AG04450 (cell line): ENCODE results near the gene PTCD1. TPM values are rescaled to one million over a fixed set of nuclear protein-coding genes. Genes with fewer than 3 reads are reported as not detected.

Source experiments
- CTCF ChIA-PET: fragments of 300-600, 350-600 bp; formaldehyde crosslinking; extraction: SDS; loops from one replicate; lab custom pipeline; 2022; ENCODE audit warnings: antibody characterized with exemption, inconsistent platforms; lab: Charles Lee
- POLR2A ChIA-PET: fragments of 350-600 bp; formaldehyde crosslinking; extraction: SDS; loops from one replicate; lab custom pipeline; 2021; ENCODE audit warnings: antibody characterized with exemption, inconsistent platforms; lab: Yijun Ruan, JAX
- DNase-seq: peaks from one replicate; pipeline ENCODE4 v3.0.0-alpha.2; 2011; ENCODE audit warnings: low read depth, low spot score
- H3K27ac ChIP-seq: one replicate; pipeline ENCODE4 v1.5.1; 2012; ENCODE audit warnings: low read depth, low read length, control low read depth
- H3K27me3 ChIP-seq: one replicate; pipeline ENCODE4 v1.6.0; 2012; ENCODE audit warnings: low read length; ENCODE audit not compliant: control insufficient read depth, insufficient read depth
- H3K4me3 ChIP-seq: 2 replicates; pipeline ENCODE4 v1.5.1; 2011; ENCODE audit warnings: mild to moderate bottlenecking, low read depth, low read length, control low read depth
- H3K9me3 ChIP-seq: 2 replicates; pipeline ENCODE4 v1.5.1; 2012; ENCODE audit warnings: low read length; ENCODE audit not compliant: control insufficient read depth, insufficient read depth
- polyA plus RNA-seq: library from polyadenylated mRNA; depleted of rRNA; stranded (reverse); fragments of >200 nt; gene quantifications from 2 replicates; pipeline ENCODE4 v1.2.3, GENCODE V29; 2011
- TF ChIP-seq, protein P1 (sequence below): IDR thresholded peaks from 2 replicates; pipeline ENCODE4 v1.5.1; 2011; ENCODE audit warnings: low read depth, low read length, control low read depth, inconsistent platforms

PTCD1 gene
- polyA plus RNA-seq, 1 experiment = 2.7 TPM

DNA sequence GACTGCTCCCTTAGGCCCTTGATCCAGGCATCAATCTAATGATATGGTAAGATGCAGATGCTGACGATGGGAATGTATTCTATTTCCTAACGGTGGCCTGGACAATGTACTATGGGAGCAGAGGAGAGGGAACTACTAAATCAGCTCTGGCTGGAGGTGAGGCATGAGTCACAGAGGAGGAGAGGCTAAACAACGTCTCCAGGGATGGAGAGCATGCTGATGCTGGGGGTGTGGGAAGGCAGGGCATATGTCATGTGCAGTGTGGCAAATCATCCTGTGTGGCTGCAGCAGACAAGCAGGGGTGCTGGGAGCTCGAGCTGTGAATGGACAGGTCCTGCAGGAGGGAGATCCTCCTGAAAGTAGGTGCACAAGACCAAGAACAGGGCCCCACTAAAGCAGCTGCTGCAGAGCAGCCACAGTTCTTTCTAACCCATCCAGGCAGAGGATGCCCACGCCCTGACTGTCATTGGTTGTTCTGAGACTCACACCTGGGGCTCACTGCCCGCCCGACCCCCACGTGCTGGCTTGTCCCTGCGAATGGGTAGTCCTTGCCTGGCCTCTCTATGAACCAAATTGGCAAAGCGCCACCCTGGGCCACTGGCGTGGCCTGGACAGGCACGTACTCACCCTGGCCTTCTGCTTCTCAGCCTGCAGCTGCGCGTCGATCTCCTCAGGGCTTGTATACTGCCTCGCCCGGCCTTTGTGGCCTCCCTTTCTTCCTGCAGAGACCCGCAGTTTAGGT, 34.2 kb downstream of the PTCD1 start:
- Histone ChIP-seq H3K27me3 (no peaks in the 10 kb centered on the region), H3K4me3 (no peak overlapping the region), H3K27ac (no peak overlapping the region), H3K9me3 (no peaks in the 10 kb centered on the region)
- no peak for DNase-seq
- TF ChIP-seq, protein P1, sequence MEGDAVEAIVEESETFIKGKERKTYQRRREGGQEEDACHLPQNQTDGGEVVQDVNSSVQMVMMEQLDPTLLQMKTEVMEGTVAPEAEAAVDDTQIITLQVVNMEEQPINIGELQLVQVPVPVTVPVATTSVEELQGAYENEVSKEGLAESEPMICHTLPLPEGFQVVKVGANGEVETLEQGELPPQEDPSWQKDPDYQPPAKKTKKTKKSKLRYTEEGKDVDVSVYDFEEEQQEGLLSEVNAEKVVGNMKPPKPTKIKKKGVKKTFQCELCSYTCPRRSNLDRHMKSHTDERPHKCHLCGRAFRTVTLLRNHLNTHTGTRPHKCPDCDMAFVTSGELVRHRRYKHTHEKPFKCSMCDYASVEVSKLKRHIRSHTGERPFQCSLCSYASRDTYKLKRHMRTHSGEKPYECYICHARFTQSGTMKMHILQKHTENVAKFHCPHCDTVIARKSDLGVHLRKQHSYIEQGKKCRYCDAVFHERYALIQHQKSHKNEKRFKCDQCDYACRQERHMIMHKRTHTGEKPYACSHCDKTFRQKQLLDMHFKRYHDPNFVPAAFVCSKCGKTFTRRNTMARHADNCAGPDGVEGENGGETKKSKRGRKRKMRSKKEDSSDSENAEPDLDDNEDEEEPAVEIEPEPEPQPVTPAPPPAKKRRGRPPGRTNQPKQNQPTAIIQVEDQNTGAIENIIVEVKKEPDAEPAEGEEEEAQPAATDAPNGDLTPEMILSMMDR = no peak
- ChIA-PET CTCF (no interaction called here), POLR2A (interaction anchor here (0.7 kb wide), 1 partner anchor 28 kb away, joined by 4 read pairs; no protein-coding TSS in a partner anchor)

DNA sequence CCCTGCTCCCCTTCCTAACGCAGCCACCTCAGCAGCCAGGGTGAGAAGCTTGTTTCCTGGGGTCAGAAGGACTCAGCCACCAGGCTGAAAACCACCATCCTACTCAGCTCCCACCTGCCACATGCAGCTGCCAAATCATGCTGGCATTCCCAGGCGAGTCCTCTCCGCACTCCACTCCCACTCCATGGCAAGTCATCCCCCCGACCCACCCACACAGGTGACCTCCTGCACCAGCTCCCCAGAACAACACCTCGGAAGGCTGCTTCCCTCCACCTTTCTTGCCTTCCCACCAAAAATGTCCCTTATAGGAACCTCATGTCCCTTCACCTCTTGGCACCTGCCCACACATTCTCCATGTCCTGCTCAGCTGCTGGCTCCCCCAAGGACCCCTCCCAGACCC, 34.8 kb downstream of the PTCD1 start:
- H3K9me3 ChIP-seq = no peaks in the 10 kb centered on the region
- TF ChIP-seq, protein P1 = no peak
- H3K27ac ChIP-seq = no peak overlapping the region
- CTCF ChIA-PET = no interaction called here
- H3K4me3 ChIP-seq = no peak overlapping the region
- POLR2A ChIA-PET = interaction anchor here (0.7 kb wide), 1 partner anchor 28 kb away, joined by 4 read pairs; no protein-coding TSS in a partner anchor
- no peak for DNase-seq
- no peaks in the 10 kb centered on the region for H3K27me3 ChIP-seq

DNA sequence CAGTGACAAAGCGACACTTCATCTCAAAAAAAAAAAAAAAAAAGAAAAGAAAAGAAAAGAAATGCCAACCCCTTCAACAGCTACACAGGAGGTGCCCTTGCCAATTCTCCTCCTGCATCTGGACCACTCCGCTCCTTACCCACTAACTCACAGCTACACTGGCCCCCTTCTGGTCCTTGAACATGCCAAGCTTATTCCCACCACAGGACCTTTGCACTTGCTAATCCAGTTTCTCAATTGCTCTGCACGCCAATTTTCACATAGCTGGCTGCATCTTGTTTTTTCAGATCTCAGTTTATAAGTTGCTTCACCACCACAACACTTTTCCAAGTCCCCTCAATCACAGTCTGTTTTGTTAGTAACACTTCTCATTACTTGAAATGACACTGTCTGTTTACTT, 35.7 kb downstream of the PTCD1 start:
- DNase-seq = no peak
- H3K27ac ChIP-seq = no peak overlapping the region
- TF ChIP-seq, protein P1 = no peak
- CTCF ChIA-PET = no interaction called here
- no peak overlapping the region for H3K4me3 ChIP-seq
- no peaks in the 10 kb centered on the region for H3K27me3 ChIP-seq
- no peaks in the 10 kb centered on the region for H3K9me3 ChIP-seq
- POLR2A ChIA-PET = interaction anchor here (0.7 kb wide), 1 partner anchor 9 kb away, joined by 6 read pairs; no protein-coding TSS in a partner anchor

DNA sequence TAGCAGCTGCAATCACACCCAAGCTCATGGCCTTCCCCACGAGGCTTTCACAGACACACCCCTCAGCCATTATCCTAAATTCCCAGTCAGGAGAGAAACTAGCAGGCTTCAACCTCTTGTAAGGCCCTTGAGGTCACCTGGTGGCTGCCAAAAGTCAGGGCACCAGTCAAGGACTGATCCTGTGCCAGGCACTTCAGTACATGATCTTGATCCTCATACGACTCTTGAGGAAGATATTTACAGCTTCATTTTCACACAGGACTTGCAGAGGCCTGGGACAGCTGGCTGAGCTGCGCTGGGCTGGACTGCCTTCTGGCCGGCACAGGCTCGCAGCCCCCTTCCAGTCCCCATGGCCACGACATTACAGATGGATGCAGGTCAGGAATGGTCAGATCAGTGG, 39.0 kb downstream of the PTCD1 start:
- CTCF ChIA-PET = no interaction called here

More for the DNA sequence above, 39.0 kb downstream of the PTCD1 start:
- Histone ChIP-seq H3K27ac (no peak overlapping the region), H3K4me3 (no peak overlapping the region), H3K9me3 (no peaks in the 10 kb centered on the region), H3K27me3 (no peaks in the 10 kb centered on the region)
- POLR2A ChIA-PET = interaction anchor here (1.8 kb wide), 1 partner anchor 9 kb away, joined by 12 read pairs; the partner anchor contains the start of genes BUD31 and PDAP1
- TF ChIP-seq, protein P1 = no peak
- no peak for DNase-seq
